ENCODE data around the gene FRAS1.

The FRAS1 gene

GRCh38 chr4:78560296-78560963 is 503.3 kb downstream of the FRAS1 start:
- DNase-seq = no peak

- no peak for DNase-seq
Observed at GRCh38 chr4:78561677-78562076, 504.6 kb downstream of the FRAS1 start.

GRCh38 chr4:78562687-78563086 is 505.6 kb downstream of the FRAS1 start:
- DNase-seq = no peak

GRCh38 chr4:78565971-78566372 is 508.8 kb downstream of the FRAS1 start:
- no peak for DNase-seq

- DNase-seq = no peak
Observed at GRCh38 chr4:78566834-78567499, 509.8 kb downstream of the FRAS1 start.

GRCh38 chr4:78567500-78568060 is 510.5 kb downstream of the FRAS1 start:
- DNase-seq = no peak

- DNase-seq = no peak
Observed at GRCh38 chr4:78568640-78569305, 511.6 kb downstream of the FRAS1 start.

- DNase-seq = no peak
Observed at GRCh38 chr4:78569306-78569821, 512.2 kb downstream of the FRAS1 start.

GRCh38 chr4:78570117-78570516 is 513.0 kb downstream of the FRAS1 start:
- DNase-seq = no peak

- no peak for DNase-seq
Observed at GRCh38 chr4:78571804-78572203, 514.7 kb downstream of the FRAS1 start.

- DNase-seq = no peak
Observed at GRCh38 chr4:78578674-78579425, 521.7 kb downstream of the FRAS1 start.

GRCh38 chr4:78581618-78582017 is 524.5 kb downstream of the FRAS1 start:
- DNase-seq = no peak

GRCh38 chr4:78584863-78585547 is 527.9 kb downstream of the FRAS1 start:
- no peak for DNase-seq

- no peak for DNase-seq
Observed at GRCh38 chr4:78585633-78586032, 528.5 kb downstream of the FRAS1 start.

- DNase-seq = no peak
Observed at GRCh38 chr4:78588894-78589545, 531.9 kb downstream of the FRAS1 start.

GRCh38 chr4:78591404-78591803 is 534.3 kb downstream of the FRAS1 start:
- DNase-seq = no peak

GRCh38 chr4:78592088-78592783 is 535.1 kb downstream of the FRAS1 start:
- peak in 1 of 5 experiments; percentile 22 for DNase-seq

All from T-helper 2 cell (primary cell).